Hypothalamus (tissue), 51 donors: Measurements from ENCODE around the gene ITPR1.

ENCODE experiments used
- DNase-seq, 51 donors: peaks; one replicate each; lab custom pipeline; 2025; lab: John Stamatoyannopoulos, UW

ITPR1 gene

DNA sequence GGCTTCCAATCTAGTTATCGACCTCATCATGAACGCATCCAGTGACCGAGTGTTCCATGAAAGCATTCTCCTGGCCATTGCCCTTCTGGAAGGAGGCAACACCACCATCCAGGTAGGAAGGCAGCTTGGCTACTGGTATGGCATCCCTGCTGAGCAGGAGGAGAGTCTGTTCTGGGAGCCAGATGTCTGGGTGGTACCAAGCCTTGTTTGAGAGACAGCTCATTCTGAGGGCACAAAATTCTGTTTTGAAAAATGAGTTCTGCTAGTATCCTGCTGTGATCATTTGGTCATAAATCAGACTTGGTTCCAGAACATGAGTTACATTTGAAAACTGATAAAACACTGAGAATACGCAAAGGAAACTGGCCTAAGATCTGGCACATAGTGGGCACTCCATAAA lies 242.1 kb downstream of the ITPR1 start:
- no peak for DNase-seq

DNA sequence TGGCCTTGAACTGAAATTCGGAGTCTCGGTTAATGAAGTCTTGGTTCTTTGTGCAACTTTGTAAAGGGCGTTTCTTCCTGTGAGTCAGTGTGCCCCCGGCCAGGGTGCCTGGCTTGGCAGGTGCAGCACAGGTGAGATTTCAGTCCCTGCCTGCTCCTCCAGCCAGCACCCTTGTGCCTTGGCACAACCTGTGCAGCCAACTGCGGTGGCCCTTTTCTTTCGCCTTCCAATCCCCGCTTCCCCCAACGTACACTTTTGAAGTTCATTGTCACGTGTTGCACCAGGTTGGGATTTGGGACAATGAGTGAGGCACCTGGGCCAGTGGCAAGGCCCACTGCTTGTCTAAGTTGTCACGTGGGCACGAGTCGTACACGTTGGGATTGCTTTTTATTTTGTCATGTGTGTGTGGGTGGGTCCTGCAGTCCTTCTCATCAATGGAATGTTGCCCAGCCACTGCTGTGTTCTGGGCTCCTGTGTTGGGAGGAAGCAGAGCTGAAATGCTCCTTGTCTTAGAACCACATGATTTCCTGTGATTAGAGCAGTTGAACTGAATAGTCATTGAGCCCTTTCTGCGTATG lies 243.2 kb downstream of the ITPR1 start:
- no peak for DNase-seq

DNA sequence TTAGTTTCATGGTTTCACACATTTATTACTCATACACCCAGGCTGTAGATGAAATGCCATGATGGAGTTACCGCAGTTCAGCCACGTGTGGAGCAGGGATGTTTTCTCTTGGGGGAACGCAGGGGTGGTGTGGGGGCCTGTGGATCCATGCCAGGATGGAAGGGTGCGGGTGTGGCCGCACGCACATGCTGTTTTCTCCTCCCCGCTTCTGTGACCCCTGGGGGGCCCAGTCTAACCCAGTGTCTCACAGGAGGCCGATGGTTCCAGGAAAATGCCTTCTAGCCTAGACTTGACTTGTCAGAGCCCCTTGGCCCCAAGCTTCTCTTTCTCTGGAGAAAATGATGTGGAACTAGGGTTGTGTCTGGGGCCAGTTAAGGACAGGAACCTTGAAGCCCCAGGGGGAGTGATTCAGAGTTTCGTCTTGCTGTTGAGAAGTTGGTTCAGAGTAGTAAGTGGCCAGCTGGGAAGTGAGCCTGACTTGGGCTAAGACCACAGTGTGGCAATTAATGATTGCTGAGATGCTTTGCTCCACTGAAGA lies 245.7 kb downstream of the ITPR1 start:
- no peak for DNase-seq

DNA sequence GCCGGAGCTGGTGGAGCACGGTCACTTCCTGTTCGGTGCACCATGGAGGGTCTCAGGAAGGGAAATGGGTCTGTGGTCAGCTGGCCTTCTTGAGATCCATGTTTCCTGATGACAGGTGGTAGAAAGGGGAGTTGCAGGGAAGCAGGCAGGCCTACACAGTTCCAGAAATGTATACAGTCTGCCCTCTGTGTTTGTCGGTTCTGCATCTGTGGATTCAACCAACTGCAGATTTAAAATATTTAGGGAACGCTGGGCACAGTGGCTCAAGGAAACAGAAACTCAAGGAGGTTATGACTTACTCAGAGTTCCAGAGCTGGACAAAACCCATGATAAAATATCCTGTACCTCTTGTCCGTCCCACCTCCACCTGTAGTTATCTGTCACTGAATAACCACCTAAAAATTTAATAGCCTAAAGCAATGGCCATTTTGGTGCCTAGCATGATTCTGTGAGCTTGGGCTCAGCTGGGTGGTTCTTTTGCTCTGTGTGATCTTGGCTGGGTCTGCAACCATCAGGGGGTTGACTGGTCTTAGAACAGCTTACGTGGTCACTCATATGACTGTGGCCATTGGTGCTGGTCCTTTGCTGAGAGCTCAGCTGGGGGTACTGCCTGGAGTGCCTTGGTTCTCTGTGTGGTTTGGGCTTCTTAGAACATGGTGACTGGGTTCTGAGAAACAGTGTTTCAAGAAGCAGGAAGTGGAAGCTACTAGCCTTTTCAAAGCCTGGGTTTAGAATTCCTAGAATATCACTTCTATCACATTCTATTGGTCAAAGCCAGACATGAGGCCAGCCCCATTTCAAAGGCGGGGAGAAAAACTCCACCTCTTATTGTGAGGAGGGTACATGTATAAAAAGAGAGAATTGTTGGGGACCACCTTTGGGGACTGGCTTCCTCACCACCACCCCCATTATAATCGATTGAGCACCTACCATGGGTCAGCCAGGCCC lies 246.4 kb downstream of the ITPR1 start:
- DNase-seq, result no peak

DNA sequence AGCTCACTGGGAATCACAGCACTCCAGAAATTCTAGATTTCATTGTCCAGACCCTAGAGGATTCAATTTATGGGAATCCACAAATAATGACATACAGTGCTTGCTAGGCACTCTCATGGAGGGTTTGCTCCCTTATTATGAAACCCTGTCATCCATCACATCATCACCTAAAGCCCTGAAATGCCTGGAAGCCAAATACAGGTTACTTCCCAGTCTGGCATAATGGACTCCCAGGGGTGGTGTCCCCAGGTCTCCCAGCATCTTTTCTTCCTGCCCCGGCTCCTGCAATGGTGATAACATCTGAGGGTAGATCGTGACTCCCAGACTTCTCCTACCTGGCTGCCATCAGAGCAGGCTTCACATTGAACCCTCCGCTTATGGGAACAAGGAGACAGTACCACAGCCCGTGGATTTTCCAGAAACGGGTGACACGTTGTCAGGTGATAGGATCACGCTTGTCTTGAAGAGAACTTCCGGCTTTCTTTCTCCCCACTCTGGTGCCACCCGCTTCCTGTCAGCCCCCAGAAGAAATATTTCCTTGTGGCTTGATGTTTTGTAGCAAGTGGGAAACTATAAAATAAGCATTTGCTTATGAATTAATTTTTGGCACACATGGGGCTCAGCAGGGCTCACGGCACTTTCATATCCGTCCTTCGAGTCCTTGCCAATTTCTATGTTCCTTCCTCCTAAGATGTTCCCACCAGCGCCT lies 247.4 kb downstream of the ITPR1 start:
- no peak for DNase-seq

DNA sequence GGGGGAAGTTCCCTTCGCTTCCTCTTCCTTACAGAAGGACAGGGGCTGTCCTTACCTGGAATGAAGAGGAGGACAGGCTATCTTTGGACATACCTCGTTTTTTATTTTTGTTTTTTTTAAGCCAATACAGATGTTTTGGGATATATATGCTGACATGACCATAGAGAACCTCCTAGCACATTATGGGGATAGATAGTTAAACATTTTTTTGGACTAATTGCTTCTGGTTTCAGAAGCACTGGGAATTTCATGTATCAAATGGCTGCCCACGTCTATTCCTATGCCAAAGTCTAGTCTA lies 247.9 kb downstream of the ITPR1 start:
- DNase-seq, result no peak

DNA sequence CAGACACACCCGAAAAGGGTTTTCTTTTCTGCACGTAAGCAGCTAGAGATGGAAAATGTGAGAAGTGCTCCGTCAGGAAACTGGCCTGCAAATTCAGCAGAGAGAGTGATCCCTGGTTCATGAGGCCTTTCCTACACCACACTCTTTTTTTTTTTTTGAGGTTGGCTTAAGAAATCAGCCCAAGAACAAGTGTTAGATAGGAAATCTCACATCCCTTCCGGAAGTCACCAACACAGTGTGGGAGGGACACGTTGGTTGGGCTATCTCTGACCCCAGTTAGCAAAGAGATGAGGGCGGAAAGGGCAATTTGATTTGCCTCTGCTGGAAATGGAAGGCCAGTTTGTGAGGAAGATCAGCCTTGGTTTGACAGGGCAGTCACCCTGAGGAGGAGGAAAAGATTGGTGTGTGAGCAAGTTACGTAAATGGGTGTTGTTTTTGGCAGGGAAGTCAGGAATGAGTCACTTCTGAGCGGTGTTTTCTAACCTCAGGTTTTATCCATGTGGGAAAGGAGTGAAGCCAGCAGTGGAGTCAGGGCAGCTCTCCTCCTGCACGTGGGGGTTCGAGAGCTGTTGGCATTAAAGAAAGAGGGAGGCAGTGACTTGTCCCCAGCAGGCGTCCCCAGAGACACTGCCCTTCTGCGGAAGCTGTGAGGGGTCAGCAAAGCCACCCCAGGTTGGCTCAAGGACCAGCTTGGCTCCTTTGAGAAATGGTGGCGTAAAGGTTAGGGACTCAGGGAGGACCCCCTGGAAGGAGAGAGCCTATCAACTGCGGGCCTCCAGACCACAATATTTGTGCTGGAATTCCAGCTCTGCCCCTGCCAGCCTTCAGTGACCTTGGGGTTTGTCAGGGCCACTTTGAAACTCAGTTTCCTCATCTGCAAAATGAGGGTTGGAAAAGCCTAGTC lies 248.5 kb downstream of the ITPR1 start:
- peak in 2 of 51 donors; percentile 32 to 39 for DNase-seq

DNA sequence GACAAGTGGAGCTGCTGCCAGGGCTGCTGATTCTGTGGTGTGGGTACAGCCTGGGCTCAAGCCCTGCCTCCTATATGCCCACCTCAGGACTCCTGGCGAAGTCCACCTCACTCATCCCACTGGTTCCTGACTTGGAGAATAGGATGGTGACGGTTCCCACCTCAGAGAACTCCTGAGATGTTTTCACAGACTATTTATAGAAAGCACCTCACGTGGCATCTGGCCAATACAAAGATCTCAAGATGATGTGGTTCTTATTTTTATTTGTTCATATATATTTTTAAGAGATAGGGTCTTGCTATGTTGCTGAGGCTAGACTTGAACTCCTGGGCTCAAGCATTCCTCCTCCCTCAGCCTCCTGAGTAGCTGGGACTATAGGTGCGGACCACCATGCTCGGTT lies 249.2 kb downstream of the ITPR1 start:
- DNase-seq, result no peak

DNA sequence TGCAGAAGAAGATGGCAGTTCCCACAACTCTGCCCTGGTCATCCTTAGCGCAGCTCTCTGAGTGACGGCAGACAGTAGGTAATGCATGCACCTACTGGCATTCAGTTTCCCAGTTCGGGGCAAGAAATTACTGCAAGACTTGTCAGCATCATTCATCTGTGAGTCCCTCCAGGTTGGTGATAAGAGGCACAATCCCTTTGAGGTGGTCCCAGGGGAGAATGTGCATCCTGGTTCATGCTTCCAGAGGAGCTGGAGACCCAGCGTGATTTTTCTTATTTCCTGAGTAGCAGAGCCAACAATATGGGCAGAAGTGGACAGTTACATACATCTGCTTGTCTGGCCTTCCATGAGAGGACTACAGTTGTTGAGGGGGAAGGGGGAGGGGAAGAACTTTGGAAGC lies 250.2 kb downstream of the ITPR1 start:
- no peak for DNase-seq

DNA sequence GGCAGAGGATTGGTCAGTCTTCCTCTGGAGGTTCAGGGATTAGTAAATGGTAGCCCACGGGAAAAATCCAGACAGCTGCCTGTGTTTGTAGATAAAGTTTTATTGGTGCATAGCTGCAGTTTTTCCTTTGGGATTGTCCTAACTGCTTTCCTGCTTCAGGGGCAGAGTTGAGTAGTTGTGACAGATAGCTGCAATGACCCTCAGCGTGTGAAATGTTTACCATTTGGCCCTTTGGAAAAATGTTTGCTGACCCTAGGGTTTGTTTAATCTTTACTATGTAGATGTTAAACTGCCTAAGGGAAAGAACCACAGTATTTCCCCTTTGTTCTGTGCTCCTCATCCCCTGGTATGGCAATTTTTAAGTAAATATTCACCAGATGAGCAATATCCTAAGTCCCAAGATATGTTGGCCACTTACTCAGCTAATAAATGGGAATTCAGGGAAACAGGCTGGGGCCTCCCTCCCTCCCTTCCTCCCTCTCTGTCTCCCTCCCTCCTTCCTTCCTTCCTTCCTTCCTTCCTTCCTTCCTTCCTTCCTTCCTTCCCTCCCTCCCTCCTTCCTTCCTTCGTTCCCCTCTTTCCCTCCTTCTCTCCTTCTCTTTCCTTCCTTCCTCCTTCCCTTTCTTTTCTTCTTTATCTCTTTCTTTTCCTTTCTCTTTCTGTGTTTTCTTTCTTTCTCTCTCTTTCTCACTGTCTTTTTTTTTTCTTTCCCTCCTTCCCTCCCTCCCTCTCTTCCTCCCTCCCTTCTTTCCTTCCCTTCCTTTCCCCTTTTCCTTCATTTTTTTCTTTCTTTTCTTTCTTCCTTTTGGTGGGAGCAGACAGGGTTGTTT lies 251.5 kb downstream of the ITPR1 start:
- DNase-seq, result no peak

DNA sequence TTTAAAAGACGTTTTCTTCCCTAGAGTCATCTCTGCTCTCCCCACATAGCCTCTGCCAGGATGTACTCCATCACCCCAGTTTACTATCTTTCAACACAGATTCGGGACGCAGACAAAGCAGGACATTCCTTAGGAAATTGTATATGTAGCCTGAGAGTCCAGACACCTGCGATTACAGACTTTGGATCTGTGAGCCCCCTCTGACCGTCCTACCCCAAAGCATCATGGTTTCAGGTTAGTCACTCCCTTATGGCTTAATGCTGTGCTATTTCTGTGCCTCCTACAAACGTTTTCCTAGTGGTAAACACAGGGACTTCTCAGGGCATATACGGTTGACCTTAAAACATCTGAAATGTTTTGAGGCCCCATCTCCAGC lies 252.1 kb downstream of the ITPR1 start:
- no peak for DNase-seq

DNA sequence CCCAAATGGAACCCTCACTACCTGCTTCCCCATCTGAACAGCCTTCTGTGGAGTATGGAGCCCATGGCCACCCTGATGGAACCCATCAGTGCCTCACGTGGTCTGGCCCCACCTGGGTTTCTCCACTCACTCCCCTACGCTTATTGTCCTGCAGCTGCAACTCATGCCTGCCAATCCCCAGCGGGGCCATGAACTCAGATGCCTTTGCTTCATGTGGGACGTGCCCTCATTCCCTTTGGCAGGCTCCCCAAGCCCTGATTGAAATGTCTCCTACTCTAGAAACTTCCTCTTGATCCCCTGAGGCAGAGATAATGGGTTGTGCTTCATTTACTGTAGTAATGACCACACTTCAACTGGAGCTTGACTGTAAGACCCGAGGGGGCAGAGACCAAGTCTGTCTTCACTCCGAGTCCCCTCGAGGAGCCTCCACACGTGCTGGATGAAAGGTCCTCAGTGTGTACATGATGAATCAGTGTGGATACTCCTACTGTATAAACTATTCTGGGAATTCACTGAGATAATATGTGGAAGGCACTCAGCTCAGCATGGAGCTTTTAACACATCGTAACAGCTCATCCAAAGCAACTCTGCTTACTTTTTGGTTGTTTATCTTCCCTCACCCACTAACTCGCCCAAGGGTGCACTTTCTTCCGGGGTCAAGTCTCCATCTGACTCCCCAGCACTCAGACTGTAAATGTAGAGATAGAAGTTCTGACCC lies 253.3 kb downstream of the ITPR1 start:
- no peak for DNase-seq

DNA sequence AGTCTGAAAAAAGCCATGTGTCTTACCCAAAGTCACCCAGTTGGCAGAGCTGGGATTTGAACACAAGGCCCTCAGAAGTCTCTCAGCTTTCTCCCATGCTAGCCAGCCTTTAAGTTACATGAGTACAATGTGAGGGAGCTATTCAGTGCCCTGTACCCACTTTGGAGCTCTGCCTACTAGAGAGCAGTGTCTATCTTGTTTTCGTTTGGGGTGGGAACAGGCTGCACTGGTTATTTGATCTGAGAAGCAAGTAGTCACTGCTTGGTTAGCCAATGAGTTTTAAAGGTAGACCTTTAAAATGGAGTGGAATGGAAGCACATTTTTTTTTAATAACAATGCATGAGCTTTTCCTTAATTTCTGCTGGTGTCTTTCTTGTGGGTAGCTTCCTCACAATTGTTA lies 255.0 kb downstream of the ITPR1 start:
- DNase-seq, result no peak

DNA sequence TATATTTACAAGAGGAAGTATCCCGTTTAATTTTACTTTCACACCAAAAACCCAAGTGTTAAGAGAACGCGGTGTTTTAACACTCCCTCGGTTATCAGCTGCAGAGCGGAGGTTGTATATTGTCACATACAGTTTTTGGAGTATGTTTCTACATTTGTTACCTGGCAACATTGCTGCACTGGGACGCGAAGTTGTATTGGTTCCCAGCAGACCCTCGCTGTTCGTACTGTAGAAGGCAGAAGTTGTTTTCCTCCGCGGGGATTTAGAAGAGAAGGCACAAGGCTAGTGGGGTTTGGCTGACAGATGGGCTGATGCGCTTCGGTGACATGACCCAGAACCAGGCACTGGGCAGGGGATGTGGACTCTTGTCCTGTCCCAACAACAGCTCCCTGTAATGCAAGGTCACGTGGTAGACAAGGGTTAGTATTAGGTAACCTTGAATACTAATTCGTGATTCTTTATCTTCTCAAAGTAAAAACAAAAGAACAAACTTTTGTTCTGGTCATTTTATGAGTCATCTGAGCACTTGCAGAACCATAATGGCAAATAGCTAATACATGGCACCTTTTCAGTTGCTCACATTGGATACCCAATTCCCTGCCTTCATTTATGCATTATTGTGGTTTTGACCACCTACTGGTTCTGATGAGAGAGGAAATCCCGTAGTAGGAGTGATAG lies 255.7 kb downstream of the ITPR1 start:
- DNase-seq, result no peak

DNA sequence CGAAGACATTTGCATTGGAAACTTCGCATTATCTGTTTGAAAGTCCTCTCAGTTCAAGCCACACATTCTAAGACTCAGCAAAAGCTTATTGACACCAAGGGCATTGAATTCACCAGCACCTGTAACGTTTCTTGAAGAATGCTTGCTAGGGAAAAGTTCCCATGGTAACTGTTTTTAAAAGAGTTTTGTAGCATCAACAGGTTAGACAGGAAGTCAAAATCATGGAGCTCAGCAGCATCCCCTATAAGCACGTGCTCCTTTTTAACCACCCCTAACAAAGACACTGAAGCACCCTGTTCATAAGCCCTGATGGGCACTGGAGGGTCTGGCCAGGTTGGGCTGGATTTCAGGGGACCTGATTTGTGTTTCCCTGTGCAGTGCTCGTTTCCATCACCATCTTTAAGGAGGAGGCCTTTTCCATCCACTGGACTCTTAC lies 256.4 kb downstream of the ITPR1 start:
- DNase-seq, result peak in 1 of 51 donors; percentile 30

DNA sequence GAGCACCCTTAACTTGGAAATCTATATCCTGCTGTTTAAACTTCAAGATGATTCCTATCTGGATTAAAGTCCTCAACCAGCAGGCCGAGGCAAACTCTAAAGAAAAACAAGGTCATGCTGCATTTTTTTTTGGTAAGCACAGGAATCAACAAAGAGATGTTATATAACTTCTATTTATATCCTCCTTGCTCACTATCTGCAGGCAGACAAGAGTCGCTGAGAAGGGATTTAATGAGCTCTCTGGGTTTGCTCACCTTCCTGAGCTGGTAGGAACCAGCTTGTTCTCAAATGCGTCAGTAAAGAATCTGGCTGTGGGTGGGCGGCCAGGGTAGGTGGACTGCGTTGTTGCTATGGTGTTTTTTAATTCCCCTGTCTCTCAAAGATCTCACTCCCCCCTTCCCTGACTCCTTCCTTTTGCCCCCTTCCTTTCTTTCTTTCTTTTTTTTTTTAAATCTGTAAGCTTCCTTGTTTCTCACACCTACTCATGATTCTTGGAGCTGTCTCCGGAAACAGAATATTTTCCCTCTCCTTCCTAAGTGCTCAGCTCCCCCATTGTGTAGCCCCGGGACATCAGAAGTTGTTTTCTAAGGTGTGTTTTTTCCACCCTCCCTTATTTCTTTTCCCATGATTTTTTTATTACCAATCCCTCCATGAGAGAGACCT lies 257.3 kb downstream of the ITPR1 start:
- peak in 17 of 51 donors; percentile 9 to 79 (median 21) for DNase-seq

DNA sequence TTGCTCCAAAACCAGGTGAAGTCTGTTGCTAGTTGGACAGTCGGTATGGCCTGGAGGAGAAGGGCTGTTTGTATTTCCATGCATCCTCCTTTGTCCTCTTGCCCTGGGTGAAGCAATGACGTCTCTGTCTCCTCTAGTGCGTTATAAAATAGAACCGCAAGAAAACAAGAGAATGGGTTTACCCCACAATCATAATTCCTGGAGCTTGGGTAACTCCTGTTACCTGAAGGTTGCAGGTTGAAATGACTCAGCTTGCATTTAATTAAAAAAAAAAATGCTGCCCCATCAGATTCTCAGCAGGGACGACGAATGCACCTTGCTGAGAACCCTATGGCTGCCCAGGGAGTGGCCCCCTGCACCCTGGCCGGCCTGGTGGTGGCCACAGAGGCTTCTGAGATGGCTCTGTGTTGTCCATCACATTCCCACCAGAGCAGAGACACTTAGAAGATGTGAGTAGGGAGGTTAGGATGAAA lies 257.9 kb downstream of the ITPR1 start:
- DNase-seq, result no peak
